Measurements from ENCODE around the gene NOP53.

NOP53 gene

DNA sequence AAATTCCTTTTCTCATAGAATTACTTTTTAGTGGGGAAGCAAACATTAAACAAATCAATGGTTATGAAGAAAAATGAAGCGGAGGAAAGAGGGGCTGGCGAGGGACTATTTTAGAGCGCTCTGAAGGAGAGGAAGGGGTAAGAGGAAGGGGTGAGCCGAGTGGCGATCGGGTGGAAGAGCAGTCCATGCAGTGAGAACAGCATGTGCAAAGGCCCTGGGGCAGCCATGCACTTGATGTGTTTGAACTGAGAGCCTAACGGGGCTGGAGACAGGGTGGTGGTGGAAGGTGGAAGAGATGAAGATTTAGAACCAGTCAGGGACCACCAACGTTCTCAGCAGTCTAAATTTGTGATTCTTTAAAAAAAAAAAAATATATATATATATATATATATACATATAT is 14.4 kb upstream of the NOP53 start:
- TF ChIP-seq GATA2 (IDR thresholded peaks at IDR 0.05; ENCODE audit: low read depth, low read length) (no peak), GATA3 (IDR thresholded peaks at IDR 0.05; ENCODE audit: low read depth, low read length) (no peak)

DNA sequence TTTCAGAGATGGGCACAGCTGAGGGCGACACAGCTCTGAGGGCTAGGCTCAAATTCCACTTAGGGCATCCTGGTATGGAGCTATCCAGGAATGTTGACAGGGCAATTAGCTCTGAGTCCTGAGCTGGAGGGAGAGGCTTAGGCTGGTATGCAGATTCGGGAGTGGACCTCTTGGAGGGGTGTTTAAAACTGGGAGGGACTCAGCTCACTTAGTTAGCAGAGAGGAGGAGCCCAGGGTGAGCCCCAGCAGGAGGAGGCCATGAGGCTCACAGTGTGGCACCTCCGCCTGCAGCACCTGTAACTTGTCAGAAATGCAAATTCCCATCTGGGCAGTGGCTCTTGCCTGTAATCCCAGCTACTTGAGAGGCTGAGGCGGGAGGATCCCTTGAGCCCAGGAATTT is 10.2 kb upstream of the NOP53 start:
- no peak for TF ChIP-seq GATA3 (IDR thresholded peaks at IDR 0.05; ENCODE audit: low read depth, low read length)
- TF ChIP-seq GATA2 (IDR thresholded peaks at IDR 0.05; ENCODE audit: low read depth, low read length): no peak

DNA sequence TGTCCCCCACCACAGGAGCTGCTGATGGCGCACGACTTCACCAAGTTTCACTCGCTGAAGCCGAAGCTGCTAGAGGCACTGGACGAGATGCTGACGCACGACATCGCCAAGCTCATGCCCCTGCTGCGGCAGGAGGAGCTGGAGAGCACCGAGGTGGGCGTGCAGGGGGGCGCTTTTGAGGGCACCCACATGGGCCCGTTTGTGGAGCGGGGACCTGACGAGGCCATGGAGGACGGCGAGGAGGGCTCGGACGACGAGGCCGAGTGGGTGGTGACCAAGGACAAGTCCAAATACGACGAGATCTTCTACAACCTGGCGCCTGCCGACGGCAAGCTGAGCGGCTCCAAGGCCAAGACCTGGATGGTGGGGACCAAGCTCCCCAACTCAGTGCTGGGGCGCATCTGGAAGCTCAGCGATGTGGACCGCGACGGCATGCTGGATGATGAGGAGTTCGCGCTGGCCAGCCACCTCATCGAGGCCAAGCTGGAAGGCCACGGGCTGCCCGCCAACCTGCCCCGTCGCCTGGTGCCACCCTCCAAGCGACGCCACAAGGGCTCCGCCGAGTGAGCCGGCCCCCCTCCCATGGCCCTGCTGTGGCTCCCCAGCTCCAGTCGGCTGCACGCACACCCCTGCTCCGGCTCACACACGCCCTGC is 4.4 kb upstream of the NOP53 start:
- TF ChIP-seq GATA3 (IDR thresholded peaks at IDR 0.05; ENCODE audit: low read depth, low read length) (no peak), GATA2 (IDR thresholded peaks at IDR 0.05; ENCODE audit: low read depth, low read length) (no peak)

DNA sequence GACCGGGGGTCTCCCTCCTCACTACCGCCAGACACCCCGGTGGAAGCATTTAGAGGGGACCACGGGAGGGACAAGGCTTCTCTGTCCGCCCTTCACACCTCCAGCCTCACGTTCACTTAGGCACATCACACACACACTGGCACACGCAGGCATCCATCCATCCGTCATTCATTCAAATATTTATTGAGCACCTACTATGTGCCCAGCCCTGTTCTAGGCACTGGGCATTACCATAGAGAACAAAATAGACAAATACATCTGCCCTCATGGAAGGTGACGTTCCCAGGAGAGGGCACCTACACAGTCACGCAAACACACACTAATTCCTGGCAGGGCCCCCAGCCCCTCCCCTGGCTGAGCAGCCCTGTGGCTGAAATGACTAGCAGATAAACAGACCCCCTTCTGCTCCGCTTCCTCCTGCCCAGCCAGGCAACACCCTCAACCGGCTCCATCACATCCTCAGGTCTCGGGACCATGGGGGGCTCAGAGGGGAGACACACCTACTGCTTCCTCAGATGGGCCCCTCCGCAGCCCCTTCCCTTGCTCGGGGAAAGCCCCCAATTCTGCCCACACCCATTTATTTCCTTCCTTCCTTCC is 3.7 kb upstream of the NOP53 start:
- TF ChIP-seq GATA3 (IDR thresholded peaks at IDR 0.05; ENCODE audit: low read depth, low read length) (no peak), GATA2 (IDR thresholded peaks at IDR 0.05; ENCODE audit: low read depth, low read length) (no peak)

DNA sequence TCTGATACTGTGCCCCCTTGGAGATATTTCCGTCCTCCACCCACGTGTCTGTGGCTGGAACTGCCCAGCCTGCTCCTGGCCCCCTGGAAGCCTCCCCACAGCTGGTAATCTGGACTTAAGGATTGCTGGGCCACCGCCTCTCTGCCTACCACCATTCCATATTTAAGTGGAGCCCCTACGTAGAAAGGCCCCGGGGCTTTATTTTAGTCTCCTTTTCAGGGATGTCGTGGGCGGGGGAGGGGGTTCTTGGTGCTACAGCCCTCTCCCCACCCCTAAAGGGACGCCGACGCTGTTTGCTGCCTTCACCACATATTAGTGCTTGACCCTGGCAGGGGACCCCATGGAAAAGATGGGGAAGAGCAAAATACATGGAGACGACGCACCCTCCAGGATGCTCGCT is 2.7 kb upstream of the NOP53 start:
- TF ChIP-seq GATA3 (IDR thresholded peaks at IDR 0.05; ENCODE audit: low read depth, low read length) (no peak), GATA2 (IDR thresholded peaks at IDR 0.05; ENCODE audit: low read depth, low read length) (no peak)

DNA sequence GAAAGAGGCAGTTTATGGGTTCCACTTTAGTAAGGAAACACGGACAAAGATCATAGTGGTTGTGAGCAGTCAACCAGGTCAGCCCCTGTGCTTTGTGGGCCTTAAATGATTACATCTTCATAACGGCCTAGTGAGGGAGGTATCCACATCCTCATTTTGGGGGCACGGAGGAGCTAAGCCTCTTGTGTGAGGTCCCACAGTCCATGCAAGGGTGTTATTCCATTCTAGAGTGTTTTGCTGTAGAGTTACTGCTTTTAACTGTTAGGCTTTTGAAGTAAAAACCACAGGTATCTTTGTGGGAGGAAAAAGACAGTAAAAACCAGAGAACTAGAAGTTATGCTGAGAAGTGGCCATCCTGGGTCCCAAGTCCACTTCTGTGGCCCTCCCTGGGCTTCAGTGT is 4.0 kb downstream of the NOP53 start:
- TF ChIP-seq GATA2 (IDR thresholded peaks at IDR 0.05; ENCODE audit: low read depth, low read length) (no peak), GATA3 (IDR thresholded peaks at IDR 0.05; ENCODE audit: low read depth, low read length) (no peak)

DNA sequence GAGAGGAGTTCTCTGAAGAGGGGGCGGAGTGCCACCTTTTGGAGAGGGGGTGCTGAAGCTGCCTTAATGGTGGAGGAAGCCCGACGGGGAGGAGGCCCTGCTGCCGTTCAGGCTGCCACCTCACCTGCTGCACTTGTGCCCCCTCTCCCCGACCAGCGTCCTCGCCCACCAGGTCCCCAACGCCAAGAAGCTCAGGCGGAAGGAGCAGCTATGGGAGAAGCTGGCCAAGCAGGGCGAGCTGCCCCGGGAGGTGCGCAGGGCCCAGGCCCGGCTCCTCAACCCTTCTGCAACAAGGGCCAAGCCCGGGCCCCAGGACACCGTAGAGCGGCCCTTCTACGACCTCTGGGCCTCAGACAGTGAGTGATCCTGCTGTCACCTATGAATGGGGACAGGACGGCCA is 5.4 kb downstream of the NOP53 start:
- TF ChIP-seq GATA3 (IDR thresholded peaks at IDR 0.05; ENCODE audit: low read depth, low read length): no peak
- no peak for TF ChIP-seq GATA2 (IDR thresholded peaks at IDR 0.05; ENCODE audit: low read depth, low read length)

DNA sequence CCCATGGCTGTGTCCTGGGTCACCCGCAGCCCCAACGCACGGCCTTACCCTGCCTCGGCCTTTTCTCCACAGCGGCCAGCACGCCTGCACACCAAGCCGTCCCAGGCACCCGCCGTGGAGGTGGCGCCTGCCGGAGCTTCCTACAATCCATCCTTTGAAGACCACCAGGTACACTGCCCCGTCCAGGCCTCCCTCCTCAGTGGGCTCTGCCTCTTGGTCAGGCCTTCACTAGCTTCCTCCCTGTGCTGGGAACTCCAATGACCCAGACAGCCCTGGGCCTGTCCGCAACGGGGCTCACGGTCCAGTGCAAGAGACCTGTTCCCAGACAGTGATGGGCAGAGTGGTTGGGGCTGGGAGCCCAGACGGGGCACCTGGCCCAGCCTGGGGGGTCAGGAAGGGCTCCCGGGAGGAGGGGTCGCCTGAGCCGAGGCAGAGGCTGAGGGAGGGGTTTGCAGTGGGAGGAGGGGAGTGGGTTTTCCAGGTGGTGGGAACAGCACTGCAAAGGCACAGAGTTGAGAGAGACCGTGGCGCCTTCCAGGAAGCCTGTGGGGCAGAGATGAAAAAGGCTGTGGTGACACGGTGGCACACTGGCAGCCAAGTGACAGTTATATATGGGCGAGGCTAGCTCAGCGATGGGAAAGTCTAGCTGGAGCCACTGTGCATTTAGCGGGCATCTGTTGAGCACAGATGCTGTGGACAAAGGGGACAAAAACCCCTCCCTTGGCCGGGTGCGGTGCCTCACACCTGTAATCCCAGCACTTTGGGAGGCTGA is 7.3 kb downstream of the NOP53 start:
- no peak for TF ChIP-seq GATA3 (IDR thresholded peaks at IDR 0.05; ENCODE audit: low read depth, low read length)
- no peak for TF ChIP-seq GATA2 (IDR thresholded peaks at IDR 0.05; ENCODE audit: low read depth, low read length)

DNA sequence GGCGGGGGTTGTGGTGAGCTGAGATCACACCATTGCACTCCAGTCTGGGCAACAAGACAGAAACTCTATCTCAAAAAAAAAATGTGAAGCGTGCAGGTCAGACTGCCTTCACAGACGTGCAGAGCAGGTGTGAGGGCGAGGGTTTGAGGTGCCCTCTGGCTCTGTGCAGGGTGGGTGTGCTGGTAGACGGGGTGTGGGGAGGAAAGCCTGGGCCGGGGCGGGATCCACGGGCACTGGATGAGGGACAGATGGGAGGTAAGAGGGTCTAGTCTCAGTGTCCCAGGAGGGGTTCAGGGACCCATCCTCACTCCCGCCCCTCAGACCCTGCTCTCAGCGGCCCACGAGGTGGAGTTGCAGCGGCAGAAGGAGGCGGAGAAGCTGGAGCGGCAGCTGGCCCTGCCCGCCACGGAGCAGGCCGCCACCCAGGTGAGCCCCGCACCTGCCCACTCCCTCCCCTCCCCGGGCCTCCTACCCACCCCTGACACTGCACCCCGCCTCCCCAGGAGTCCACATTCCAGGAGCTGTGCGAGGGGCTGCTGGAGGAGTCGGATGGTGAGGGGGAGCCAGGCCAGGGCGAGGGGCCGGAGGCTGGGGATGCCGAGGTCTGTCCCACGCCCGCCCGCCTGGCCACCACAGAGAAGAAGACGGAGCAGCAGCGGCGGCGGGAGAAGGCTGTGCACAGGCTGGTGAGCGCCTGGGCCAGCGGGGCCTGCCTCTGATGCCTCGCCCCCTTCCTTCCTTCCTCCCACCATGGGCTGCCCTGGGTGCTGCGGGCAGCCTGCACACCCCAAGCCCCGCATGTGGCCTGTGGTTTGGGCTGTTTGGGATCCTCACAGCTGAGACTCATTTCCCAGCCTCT is 9.1 kb downstream of the NOP53 start:
- TF ChIP-seq GATA2 (IDR thresholded peaks at IDR 0.05; ENCODE audit: low read depth, low read length): no peak
- no peak for TF ChIP-seq GATA3 (IDR thresholded peaks at IDR 0.05; ENCODE audit: low read depth, low read length)

DNA sequence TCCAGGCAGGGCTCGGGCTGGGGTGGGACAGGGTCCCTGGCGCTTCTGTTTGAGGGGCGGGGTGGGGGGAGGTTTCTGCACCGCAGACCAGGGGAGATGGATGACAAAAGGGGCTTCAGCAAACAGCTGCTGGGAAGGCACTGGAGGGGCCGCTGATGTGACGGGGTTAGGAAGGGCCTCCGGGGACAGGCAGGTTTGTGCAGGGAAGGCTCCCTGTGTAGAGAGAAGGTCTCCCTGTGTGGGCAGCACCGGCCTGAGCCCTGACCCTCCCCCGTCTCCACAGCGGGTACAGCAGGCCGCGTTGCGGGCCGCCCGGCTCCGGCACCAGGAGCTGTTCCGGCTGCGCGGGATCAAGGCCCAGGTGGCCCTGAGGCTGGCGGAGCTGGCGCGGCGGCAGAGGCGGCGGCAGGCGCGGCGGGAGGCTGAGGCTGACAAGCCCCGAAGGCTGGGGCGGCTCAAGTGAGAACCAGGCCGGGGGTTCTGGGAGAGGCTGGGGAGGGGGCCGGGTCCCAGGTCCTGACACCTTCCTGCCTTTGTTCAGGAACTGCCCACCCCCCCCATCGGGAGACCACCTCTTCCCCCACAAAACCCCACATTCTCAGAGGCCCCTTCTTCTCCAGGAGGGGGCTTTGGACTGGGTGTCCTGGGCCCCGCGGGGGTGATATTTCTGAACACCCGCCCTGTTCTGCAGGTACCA is 9.9 kb downstream of the NOP53 start:
- TF ChIP-seq GATA3 (IDR thresholded peaks at IDR 0.05; ENCODE audit: low read depth, low read length): no peak
- TF ChIP-seq GATA2 (IDR thresholded peaks at IDR 0.05; ENCODE audit: low read depth, low read length): no peak

DNA sequence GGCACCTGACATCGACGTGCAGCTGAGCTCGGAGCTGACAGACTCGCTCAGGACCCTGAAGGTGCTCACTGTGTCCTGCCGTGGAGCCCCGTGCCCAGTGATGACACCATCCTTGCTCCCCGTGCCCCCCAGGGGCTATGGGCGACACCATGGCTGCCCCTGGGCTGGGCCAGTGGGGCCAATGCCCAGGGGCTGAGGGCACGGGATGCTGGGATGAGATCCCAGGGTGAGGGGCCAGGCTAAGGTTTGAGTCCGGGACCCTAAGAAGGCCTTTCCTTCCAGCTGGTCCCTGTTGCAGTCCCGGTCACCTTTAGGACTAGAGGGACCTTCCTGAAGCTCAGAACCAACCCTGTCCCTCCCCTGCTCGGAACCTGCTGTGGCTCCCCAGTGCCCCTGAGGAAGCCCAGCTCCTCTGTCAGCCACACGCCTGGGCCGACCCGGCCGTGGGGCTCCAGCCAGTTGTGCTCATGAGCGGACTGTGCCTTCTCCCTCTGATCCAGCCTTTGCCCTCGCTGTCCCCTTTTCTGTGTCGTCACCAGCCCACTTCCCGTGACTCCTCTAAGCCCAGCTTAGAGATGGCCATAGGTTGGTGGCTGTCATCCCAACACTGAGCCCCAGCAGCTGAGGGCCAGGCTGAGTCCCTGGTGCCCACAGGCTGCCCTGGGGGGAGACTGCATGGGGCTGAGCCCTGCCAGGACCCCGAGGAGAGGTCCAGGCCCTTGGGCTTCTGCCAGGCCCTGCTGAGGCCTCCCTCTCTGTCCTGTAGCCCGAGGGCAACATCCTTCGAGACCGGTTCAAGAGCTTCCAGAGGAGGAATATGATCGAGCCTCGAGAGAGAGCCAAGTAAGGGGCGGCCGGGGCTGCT is 10.6 kb downstream of the NOP53 start:
- TF ChIP-seq GATA2 (IDR thresholded peaks at IDR 0.05; ENCODE audit: low read depth, low read length): no peak
- no peak for TF ChIP-seq GATA3 (IDR thresholded peaks at IDR 0.05; ENCODE audit: low read depth, low read length)

DNA sequence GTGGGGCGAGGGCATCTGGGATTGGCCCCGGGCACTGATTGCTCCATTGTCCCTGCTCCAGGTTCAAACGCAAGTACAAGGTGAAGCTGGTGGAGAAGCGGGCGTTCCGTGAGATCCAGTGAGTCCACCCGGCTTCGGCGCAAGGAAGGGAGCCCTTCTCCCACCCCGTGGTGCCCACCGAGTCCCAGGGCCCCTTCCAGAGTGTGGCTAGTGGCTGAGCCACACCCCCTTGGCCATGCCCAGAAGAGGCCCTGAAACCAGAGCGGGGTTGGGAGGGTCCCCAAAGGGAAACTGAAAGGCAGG is 11.2 kb downstream of the NOP53 start:
- TF ChIP-seq GATA3 (IDR thresholded peaks at IDR 0.05; ENCODE audit: low read depth, low read length) (no peak), GATA2 (IDR thresholded peaks at IDR 0.05; ENCODE audit: low read depth, low read length) (no peak)
